Activated CD4-positive, CD25-positive, alpha-beta regulatory T cell treated with anti-CD3 and anti-CD28 coated beads, Interleukin-2, amount 50 U/mL, for 24 hours (primary cell): ENCODE data around the gene CAPZA2.

ENCODE experiments used
- ATAC-seq, 2 donors: fragments of 150-1000 bp; cut with Tn5 transposase; one replicate each; pipeline ENCODE4 v1.10.0; 2021; ENCODE audit warnings: mild to moderate bottlenecking in 1 of 2, moderate library complexity in 1 of 2

CAPZA2 gene

DNA sequence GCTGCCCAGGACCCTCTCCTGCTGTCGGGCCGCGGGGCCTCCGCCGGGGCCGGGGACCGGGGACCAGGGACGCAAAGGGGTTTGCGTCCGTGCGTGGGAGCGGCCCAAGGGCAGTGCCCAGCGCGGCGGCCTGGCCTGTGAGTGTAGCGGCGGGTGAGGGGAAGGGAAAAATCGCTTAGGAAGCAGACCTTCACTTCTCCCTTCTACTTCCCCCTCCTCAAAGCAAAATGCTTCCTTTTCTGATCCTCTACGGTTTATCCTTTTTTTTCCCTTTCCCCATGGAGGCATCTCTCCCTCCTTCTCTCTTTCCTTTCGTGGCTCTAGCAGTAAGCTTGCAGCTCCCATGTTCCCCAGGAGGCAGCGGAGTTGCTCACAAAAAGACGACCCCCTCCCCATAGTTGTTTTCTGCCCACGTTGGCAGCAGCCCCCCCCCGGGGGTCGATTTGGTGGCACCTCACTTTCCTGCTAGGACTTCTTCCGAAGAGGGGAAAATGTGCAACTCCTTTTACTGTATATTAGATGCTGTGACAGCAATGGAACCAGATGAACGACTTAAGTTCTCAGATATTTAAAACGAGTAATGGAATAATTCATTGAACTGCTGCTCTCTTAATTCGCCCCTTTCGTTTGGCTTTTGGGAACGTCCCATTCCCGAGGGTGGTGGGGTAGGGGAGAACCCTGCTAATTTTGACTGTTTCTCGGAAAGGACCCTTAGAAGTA lies 724 bp downstream of the CAPZA2 start:
- no peak for ATAC-seq

DNA sequence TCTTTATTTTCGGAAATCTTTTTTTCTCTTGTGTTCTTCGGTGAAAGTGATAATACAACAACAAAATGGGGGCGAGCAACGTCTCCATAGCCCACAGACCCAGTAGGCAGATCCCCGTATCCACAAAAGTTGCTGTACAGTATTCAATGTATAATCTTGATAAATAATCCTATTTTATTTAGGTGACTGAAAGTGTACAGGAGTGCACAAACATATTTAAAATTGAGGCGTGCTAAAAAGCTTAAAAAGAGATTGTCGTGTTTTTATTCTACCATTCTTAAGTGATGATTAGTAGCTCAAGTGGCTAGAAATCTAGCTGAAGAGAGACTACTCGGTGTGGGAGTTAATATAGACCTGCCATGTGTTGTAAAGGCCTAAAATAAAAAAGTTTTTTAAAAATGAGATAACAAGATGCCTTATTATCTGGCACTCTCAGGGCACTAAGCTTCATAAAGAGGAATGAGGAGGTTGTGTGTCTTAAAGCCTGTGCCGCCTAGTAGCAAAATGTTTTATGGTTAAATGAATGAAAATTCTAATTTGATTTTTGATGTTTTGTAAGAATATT lies 1.6 kb downstream of the CAPZA2 start:
- no peak for ATAC-seq

DNA sequence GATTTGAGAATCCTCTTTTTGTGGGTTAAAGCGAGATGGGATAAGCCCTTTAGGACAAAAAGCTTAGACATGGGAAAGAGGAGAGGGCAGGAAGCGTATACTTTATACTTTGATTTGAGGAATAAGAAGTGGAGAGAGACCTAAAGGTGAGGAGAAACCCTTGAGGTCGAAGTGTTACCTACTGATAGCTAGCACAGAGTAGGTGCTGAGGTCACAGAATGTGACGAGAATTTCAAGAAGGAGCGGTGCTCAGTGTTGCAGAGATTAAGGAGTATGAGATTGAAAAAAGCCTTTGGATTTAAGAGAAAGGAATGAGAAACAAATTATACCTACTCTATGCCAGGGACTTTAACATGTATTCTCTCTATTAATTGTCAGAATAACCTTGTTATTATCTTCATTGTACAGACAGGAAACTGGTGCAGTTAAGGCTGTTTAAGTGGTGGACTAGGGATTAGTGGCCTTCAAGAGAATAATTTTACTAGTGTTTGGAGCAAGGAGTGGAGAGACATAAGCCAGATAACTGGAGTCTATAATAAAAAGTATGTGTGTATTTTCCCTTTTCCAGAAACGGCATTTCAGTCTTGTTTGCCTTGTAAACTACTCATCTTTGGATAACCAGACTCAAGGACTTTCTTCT lies 8.8 kb downstream of the CAPZA2 start:
- ATAC-seq: no peak

DNA sequence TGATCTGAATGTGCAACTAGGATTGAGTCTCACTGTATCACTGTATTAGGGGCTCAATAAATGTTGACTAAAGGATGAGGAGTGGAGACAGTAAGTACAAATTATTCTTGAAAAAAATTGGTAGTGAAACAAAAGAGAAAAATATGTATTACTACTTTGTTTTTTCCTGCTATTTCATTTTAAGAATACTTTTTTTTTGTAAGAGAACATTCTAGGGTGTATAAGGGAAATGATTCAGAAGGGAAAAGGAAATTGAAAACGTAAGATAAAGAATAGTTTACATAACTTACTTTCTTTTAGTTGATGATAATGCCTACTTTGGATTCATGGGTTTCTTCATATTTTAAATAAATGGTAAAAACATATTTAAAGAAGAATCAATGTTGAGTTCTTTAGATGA lies 9.6 kb downstream of the CAPZA2 start:
- peak; percentile 25 to 27 for ATAC-seq

DNA sequence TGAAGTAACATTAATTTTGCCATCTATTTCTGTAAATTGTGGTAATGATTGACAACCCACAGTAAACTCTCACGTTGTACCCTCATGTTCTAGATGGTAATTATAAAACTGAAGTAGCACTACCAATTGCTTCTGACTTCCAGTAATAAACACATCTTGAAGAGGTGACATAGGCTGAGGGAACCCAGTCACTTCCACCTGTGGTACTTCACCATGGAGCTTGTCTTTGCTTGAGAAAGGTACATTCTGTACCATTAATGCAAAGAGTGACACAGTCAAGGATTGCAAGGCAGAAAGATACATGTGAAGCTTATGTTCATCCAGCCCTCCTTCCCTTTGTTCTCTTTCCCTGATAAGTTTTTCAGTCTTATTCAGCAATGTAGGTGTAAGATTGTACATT lies 11.2 kb downstream of the CAPZA2 start:
- no peak for ATAC-seq

DNA sequence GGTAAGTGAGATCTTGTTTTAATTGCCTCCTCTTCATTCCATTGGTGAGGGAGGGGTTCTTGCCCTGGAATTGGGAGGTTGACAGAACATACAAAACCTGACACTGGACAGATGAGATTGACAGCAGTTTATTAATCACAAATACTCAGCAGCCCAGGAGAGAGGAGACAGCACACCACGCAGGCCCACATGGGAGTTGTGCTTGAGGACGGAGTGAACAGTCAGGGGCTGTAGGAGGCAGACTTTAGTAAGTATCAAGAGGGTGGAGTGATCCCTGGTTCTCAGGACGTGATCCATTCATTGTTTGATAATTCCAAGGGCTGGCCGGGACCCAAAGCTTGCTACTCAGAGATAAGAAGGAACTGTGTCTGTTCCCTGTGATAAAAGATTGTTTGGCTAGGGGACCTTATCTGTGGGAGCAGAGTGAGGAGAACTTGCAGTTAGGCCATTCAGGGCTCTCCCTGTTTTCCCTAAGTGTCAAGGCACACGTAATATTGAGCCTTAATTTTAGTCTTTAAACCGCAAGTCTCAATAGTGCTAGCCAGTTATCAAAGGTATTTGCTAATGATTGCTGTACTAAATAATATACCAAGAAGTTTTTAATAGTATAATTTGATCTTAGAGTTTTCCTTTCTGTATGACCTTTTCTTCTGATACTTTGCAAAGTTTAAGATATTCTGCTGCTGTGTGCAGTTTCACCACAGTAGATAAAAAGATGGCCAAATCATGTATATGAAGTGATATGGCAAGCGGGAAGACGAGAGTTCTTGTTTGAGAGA lies 14.5 kb downstream of the CAPZA2 start:
- no peak for ATAC-seq

DNA sequence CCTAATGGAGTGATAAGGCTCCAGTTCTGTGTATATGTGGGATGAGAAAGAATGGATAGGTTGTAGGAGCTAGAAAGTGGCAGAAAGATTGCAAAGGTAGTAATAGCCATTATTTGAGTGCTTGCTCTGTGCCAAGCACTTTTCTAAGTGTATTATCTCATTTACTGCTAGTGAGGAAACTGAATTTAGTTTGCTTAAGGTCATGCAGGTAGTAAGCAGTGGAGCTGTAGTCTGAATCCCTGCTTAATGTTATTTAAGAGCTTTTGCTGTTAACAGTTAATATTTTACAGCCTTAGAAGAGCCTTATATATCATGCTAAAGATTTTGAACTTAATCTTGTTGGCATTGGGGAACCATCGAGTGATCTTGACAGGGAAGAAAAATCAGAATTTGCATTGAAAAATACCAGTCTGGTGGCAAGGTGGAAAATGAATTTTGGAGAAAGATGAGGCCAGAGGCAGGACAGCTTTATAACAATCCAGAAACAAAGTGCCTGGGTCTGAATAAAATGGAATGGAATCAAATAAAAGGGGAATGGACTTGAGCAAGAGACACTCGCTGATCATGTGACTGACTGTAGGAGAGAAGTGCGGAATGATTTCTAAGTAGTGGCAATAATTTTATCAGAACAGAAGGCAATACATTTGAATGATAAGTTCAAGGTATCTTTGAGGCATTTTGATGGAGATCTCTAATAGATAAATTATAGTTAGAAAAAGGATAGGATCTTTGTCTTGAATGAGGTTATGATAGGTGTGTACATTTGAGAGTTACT lies 15.2 kb downstream of the CAPZA2 start:
- no peak for ATAC-seq

DNA sequence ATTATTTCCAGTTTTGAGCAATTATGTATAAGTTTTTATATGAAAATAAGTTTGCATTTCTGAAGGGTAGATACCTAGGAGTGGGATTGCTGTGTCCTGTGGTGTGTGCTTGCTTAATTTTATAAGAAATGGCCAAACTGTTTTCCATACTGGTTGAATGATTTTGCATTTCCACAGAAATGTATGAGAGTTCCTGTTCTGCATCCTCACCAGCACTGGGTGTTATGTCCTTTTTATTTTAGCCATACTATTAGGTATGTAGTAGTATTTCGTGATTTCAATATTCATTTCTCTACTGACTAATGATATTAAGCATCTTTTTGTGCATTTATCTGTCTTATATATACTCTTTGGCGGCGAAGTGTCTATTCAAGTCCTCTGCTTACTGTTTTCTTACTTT lies 22.3 kb downstream of the CAPZA2 start:
- no peak for ATAC-seq

DNA sequence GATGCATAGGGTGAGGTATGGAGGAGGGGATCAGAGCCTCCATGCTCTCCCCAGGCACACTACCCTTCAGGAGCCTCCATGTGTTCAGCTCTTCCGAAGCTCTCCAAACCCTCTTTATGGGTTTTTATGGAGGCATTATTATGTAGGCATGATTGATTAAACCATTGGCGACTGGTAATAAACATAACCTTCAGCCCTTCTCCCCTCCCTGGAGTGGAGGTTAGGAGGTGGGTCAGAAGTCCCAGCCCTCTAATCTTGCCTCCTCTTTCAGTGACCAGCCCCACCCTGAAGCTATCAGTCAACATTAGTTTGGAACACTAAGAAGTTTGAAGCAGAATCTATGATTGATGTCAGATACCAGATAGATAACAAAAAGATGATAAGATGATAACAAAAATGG lies 23.3 kb downstream of the CAPZA2 start:
- ATAC-seq: no peak

DNA sequence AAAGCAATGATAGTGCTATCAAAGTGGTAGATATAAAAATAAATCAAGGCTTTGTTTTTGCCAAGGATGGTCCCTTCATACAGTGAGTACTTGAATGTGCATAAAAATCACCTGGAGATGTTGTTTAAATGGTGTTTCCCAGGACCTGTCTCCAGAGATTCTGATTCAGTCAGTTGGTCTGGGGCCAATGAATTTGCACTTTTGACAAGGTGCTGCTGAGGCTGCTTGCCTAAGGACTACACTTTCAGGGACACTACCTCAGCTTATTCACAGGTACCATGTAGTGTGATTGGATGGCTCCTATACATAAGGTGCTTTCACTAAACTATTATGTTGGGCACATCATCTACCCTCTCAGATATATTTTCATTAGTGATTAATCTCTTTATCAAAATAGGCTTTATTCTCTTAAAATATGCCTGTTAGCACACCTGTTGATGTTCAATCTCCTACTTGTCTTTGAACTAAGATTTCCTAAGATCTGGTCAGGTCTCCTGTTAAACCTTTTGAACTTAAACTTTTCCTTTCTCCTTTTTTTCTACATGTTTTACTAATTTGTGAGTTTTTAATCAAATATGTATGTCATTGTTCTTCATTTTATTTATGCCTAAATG lies 24.3 kb downstream of the CAPZA2 start:
- no peak for ATAC-seq

DNA sequence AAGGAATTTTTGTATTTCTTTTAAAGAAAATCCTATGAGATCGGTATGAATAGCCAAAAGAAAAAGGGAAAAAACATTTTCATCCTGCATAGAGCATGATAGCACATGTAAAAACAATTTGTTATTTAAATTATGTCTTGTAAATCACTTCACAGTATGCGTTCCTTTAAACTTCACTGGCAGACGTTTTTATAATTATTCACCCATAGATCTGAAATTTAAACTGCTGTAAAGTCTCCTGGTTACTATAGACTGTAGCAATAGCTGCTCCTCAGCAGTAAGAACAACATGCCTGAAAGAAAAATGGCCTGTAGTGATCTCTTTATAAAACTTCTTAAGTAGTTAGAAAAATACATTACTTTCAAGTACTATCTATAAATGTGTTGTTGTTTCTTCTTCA lies 26.5 kb downstream of the CAPZA2 start:
- ATAC-seq: no peak

DNA sequence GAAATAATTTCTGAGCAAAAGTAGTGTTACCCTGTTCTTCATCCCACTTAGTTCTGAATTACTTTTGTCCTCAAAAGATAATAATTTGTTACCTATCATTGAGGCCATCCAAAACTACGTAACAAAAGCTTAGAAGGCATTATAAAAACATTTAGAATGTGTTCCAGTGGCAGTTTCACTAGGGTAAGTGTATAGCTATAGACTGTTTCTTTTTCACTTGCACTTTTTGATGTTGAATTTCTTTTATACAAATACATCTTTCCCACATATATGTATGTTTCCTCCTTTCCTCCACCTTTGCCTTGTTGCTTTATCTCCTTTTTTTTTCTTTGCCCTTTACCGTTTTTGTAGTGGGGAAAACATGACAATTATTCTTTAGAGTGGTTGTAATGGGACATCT lies 33.5 kb downstream of the CAPZA2 start:
- ATAC-seq: no peak

DNA sequence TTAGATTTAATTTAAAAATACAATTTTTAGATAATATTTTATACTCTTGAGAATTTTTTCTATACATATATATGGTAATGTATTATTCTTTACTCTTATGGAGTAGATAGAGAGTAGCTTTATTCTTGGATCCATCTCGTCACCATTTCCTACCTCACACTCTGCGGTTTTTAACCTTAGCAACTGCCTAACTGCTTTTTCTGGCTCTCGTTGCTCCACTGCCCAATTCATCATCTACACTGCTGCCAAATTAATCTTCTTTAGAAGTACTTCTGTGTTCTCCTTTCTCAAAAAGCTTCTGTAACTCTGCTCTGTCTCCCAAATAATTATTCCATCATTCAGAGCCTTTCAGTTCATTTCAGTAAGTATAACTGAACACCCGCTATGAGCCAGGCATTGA lies 35.3 kb downstream of the CAPZA2 start:
- no peak for ATAC-seq

DNA sequence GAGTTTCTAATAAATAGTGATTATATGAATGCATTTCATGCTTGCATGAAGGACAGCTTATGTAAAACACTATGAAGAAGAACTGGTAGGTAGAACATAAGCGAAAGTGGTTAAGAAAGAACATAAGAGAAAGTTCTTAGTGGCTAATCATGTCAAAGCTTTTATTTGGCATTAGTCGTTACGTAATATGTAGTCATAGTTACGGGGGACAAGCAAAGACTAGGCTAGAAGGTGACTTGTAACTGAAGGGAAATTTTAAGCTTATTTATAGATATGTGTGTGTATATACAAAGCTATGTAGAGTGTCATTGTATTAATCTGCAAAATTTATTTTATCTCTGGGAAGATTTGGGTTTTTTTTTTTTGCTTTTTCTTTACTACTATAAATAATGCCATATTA lies 36.9 kb downstream of the CAPZA2 start:
- ATAC-seq: peak in 1 of 2 donors; percentile 27

DNA sequence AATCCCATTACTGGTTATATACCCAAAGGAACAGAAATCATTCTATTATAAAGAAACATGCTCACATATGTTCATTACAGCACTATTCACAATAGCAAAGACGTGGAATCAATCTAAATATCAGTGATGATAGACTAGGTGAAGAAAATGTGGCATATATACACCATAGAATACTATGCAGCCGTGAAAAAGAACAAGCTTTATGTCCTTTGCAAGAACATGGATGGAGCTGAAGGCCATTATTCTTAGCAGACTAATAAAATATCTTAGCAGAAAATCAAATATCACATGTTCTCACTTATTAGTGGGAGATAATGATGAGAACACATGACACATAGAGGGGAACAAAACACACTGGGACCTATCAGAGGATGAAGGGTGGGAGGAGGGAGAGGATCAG lies 38.8 kb downstream of the CAPZA2 start:
- no peak for ATAC-seq

DNA sequence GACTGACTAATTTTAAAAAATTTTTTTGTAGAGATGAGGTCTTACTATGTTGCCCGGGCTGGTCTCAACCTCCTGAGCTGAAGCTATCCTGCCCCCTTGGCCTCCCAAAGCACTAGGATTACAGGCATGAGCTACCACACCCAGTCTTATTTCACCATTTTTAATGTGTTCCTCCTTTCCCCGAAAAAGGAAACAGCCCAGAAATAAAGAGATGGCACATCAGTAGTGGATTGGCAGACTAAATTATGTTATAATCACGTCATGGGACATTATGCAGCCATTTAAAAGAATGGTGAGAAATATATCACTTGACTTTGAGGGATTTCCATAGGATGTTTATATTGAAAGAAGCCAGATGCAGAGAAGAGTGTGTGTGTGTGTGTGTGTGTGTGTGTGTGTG lies 40.5 kb downstream of the CAPZA2 start:
- no peak for ATAC-seq

DNA sequence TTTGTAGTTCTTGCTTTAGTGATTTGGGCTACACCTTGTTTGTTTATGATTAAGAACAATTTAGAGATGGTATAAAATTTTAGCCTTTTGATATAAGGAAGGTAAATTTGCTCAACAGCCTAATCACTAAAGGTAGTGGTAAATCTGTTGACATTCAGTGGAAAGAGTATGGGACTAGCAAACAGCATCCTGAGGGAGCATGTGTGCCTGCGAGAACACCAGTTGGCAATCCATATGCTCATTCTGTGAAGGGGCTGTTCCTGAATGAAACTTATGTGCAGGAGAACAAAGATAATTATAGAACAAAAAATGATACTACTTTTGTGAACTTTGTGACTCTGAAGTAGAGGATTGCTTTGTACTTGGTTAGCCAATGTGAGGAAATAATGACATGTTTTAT lies 44.0 kb downstream of the CAPZA2 start:
- no peak for ATAC-seq

DNA sequence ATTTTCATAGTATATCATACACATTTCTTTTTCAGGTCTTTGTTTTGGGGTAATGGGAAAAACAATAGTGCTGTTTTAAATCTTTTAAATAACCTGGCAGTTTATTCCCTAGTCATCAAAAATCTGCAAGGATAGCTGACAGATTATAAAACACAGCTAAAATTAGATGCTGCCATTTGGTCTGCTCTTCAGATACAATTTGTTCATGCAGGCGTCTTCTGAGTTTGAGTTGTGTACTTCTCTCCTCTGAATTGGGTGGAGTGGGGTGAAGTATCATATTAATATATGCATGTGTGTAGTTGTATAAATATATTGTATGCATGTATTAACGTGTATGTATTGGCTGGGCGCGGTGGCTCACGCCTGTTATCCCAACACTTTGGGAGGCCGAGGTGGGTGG lies 48.0 kb downstream of the CAPZA2 start:
- no peak for ATAC-seq

DNA sequence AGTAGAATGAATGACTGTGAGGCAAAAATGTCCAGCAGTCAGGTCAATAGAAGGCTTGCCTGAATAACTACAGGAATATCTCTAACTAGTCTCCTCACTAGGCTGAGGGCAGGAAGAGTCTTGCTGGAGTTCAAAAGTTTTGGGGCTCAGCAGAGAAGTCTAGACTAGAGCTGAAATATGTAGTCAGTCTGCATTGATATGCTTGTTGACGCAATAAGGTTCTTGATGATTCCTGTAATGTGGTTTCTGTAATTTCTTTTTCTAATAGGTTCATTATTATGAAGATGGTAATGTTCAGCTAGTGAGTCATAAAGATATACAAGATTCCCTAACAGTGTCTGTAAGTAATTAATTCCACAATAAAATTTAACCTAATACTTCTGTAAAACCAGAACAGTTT lies 49.4 kb downstream of the CAPZA2 start:
- ATAC-seq: no peak

DNA sequence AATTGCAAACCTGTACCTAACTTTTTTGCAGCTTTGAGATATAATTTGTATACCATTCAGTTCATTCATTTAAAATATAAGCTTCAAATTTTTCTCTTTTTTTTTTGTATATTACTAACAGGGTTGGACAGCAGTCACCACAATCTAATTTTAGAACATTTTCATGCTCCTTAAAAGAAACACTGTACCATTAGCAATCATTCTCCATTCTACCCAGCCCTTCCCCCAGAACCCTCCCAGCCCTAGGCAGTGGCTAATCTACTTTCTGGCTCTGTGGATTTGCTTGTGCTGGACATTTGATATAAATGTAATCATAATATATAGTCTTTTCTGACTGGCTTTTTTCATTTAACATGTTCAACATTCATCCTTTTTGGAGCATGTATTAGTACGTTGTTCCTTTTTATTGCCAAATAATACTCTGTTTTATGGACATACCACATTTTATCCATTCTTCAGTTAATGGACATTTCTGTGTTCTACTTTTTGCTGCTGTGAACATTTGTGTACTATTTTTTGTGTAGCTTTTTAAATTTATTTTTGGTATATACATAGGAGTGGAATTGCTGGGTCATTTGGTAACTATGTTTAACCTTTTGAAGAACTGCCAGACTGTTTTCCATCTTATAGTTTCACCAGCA lies 50.0 kb downstream of the CAPZA2 start:
- no peak for ATAC-seq

DNA sequence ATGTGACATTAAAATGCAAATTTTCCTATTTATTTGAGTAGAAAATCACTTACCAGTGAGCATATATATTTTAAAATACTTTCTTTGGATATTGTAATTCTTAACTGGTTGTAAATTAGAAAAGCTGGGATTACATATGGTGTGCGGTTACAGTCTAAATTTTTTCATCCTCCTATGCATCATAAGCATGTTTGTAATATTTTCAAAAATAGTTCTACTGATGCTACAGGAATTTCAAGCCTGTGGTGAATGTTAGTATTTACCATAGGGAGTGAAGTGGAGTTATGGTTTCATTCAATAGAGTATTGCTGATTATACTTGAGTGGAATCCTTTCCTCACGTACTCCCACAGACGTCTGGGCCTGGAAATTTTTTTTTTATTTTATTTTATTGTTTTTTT lies 56.3 kb downstream of the CAPZA2 start:
- no peak for ATAC-seq

DNA sequence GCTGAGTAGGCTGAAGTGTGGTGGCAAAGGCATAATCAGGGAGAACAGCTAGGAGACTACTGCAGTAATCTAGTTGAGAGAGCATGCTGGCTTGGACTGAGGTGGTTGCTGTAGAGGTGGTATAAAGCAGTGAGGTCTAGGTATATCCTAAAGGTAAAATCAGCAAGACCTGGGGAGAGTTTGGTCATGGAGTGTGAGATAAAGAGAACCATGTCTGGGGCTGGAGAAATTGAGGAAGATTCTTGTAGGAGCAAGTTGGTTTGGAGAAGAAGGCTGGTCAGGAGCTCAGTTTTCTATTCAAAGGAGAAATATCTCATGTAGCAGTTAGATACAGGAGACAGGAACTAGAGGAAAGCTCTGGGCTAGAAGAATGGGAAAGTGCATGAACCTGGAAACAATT lies 58.0 kb downstream of the CAPZA2 start:
- ATAC-seq: no peak
